ELF-1 (cell line): ENCODE data around the gene IL20RA.

Source experiments
- DNase-seq: peaks from one replicate; pipeline ENCODE4 v3.0.0-alpha.2; 2016; ENCODE audit warnings: low read depth, low spot score

Gene IL20RA

GRCh38 chr6:137010128-137010718 is 34.5 kb downstream of the IL20RA start:
- no peak for DNase-seq

- no peak for DNase-seq
These were observed 36.6 kb downstream of the IL20RA start for GRCh38 chr6:137008204-137008603.

- no peak for DNase-seq
These were observed 38.7 kb downstream of the IL20RA start for GRCh38 chr6:137006056-137006455.

GRCh38 chr6:137005073-137005472 is 39.7 kb downstream of the IL20RA start:
- DNase-seq = no peak

- DNase-seq = no peak
These were observed 42.3 kb downstream of the IL20RA start for GRCh38 chr6:137002505-137002904.

GRCh38 chr6:137001977-137002302 is 42.8 kb downstream of the IL20RA start:
- DNase-seq = no peak

- peak; percentile 34 for DNase-seq
These were observed 43.3 kb downstream of the IL20RA start for GRCh38 chr6:137001299-137001976.

- DNase-seq = no peak
These were observed 43.9 kb downstream of the IL20RA start for GRCh38 chr6:137000825-137001224.

GRCh38 chr6:136995521-136995920 is 49.2 kb downstream of the IL20RA start:
- no peak for DNase-seq

- no peak for DNase-seq
These were observed 50.0 kb downstream of the IL20RA start for GRCh38 chr6:136994782-136995181.

- no peak for DNase-seq
These were observed 52.7 kb downstream of the IL20RA start for GRCh38 chr6:136992113-136992512.

- DNase-seq = no peak
These were observed 53.1 kb downstream of the IL20RA start for GRCh38 chr6:136991646-136992045.

- DNase-seq = no peak
These were observed 54.0 kb downstream of the IL20RA start for GRCh38 chr6:136990754-136991153.

- DNase-seq = no peak
These were observed 54.6 kb downstream of the IL20RA start for GRCh38 chr6:136990242-136990578.

- DNase-seq = peak; percentile 80
These were observed 55.1 kb downstream of the IL20RA start for GRCh38 chr6:136989571-136990241.

- DNase-seq = no peak
These were observed 57.2 kb downstream of the IL20RA start for GRCh38 chr6:136987526-136987925.

- no peak for DNase-seq
These were observed 59.3 kb downstream of the IL20RA start for GRCh38 chr6:136985502-136985901.

GRCh38 chr6:136984578-136984977 is 60.2 kb downstream of the IL20RA start:
- no peak for DNase-seq

GRCh38 chr6:136983687-136984086 is 61.1 kb downstream of the IL20RA start:
- DNase-seq = no peak

GRCh38 chr6:136982928-136983327 is 61.8 kb downstream of the IL20RA start:
- DNase-seq = no peak

GRCh38 chr6:136980070-136980469 is 64.7 kb downstream of the IL20RA start:
- no peak for DNase-seq

GRCh38 chr6:136979206-136979605 is 65.6 kb downstream of the IL20RA start:
- no peak for DNase-seq

- DNase-seq = no peak
These were observed 67.7 kb downstream of the IL20RA start for GRCh38 chr6:136977075-136977474.
